ENCODE data around the gene GFRA1. TPM values are rescaled to one million over a fixed set of nuclear protein-coding genes. Genes with fewer than 3 reads are reported as not detected.

The GFRA1 gene
- total and polyA plus RNA-seq, 2 of the 8 experiments (the other 6 are each of a cell fraction or from before 2014, with no cell fraction given), result 1.1 to 2.0 TPM

DNA sequence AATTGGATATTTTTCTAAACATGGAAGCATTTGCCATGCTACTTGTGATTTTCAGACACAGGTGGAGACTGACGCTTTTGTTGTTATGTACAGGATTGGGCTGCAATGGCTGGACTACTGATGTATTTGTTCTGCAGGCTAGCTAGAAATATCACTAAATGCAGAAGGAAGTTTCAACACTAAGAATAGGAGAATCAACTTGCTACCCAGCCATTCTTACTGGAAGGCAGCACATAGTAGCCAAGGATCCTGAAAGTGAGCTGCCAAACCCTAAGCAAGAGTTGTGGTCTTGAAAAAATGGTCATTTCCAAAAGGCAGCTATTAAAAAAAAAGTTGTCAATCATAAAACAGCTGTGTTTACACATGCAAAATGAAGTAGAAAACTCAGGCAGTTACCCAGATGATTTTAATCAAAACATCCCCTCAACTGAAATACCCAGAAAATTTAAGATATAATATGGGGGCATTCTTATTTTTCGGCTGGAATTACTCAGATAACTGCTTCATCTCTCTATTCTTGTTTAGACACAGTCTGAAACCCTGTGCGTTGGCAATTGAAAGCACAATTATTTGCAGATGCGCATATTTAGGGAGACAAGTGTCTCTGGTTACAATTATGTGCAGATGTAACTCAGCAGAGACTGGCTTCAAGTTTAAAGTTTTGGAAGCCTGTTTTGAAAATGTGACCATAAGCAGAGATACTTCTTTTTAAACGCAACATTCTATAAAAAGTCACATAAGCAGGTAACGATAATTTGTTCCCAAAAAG, 31.2 kb downstream of the GFRA1 start:
- Histone ChIP-seq H4K8ac (ENCODE audit: extremely low read depth, insufficient read depth, low read length) (no peak overlapping the region), H3K4ac (replicated peaks; ENCODE audit: insufficient read length, low read depth, low read length) (no peak overlapping the region), H3K79me1 (ENCODE audit: low read depth, low read length) (no peaks in the 10 kb centered on the region), H3K23ac (ENCODE audit: insufficient read length) (no peak overlapping the region), H3K56ac (replicated peaks; ENCODE audit: insufficient read length, low read depth, low read length) (no peak overlapping the region), H3K18ac (ENCODE audit: extremely low read depth, low read length) (no peak overlapping the region), H2BK5ac (ENCODE audit: low read depth, low read length) (no peak overlapping the region), H3K36me3 (ENCODE audit: control insufficient read depth in 2 of 4, insufficient read depth in 4 of 4, low read length in 3 of 4) (no peaks in the 10 kb centered on the region), H2BK12ac (ENCODE audit: low read depth, low read length) (no peak overlapping the region), H2BK15ac (ENCODE audit: low read length) (no peak overlapping the region), H3K4me1 (replicated peaks in 1 of 4; ENCODE audit: control insufficient read depth in 3 of 4, insufficient read depth in 4 of 4, low read length in 3 of 4) (peaks cover 0 to 7% (median 0%) of the 10 kb centered on the region in 4 experiments; a peak in 2 of 7 replicates), H2BK120ac (replicated peaks; ENCODE audit: low read depth, low read length) (no peak overlapping the region), H3K4me2 (ENCODE audit: insufficient read depth in 1 of 2, low read depth in 2 of 2, low read length in 2 of 2) (no peak overlapping the region), H2AFZ (ENCODE audit: low read length) (no peak overlapping the region), H3K27me3 (replicated peaks in 1 of 4; ENCODE audit: control insufficient read depth in 3 of 4, extremely low read depth in 1 of 4, insufficient read depth in 3 of 4, low read length in 3 of 4) (no peaks in the 10 kb centered on the region), H3K23me2 (ENCODE audit: low read depth, low read length) (no peaks in the 10 kb centered on the region), H4K91ac (replicated peaks; ENCODE audit: insufficient read length, low read length) (no peak overlapping the region), H3K79me2 (ENCODE audit: control insufficient read depth in 1 of 2, insufficient read depth in 2 of 2, low read length in 2 of 2) (no peaks in the 10 kb centered on the region), H3K9me3 (ENCODE audit: insufficient read depth in 2 of 2, low read depth in 1 of 2, low read length in 1 of 2) (no peaks in the 10 kb centered on the region), H2AK5ac (ENCODE audit: low read depth, low read length) (no peak overlapping the region), H4K5ac (ENCODE audit: insufficient read length, low read depth, low read length) (no peak overlapping the region), H3K9ac (replicated peaks in 1 of 4; ENCODE audit: extremely low read depth in 1 of 4, low read depth in 3 of 4, low read length in 3 of 4) (no peak overlapping the region), H3K27ac (ENCODE audit: low read depth, low read length) (no peak overlapping the region), H2BK20ac (ENCODE audit: low read length) (no peak overlapping the region), H3K4me3 (ENCODE audit: extremely low read depth in 1 of 4, insufficient read depth in 2 of 4, low read depth in 3 of 4, low read length in 4 of 4) (no peak overlapping the region), H3K14ac (ENCODE audit: insufficient read length) (no peak overlapping the region), H4K20me1 (replicated peaks in 1 of 2; ENCODE audit: control insufficient read depth in 1 of 2, insufficient read depth in 2 of 2, low read length in 2 of 2) (no peaks in the 10 kb centered on the region)
- TF ChIP-seq SIN3A (conservative IDR thresholded peaks at IDR 0.05 in 1 of 2, IDR thresholded peaks at IDR 0.05 in 1 of 2; ENCODE audit: low read depth in 1 of 2, low read length in 2 of 2) (no peak), TAF7 (optimal IDR thresholded peaks at IDR 0.05; ENCODE audit: borderline replicate concordance, low read depth, low read length) (no peak), RXRA (IDR thresholded peaks at IDR 0.05; ENCODE audit: insufficient read depth, low read depth, low read length) (no peak), FOSL1 (IDR thresholded peaks at IDR 0.05; ENCODE audit: insufficient read depth, low read depth, low read length) (no peak), JUN (IDR thresholded peaks at IDR 0.05; ENCODE audit: low read depth, low read length) (no peak), USF2 (IDR thresholded peaks at IDR 0.05; ENCODE audit: low read length) (no peak)
- ChIA-PET POLR2A (ENCODE audit: partially characterized antibody) (interaction anchor here (1.0 kb wide), 1 partner anchor 8 kb away, joined by 3 read pairs; no protein-coding TSS in a partner anchor), CTCF (ENCODE audit: partially characterized antibody) (interaction anchor here (0.7 to 1.1 kb wide), 2 partner anchors 112 to 202 kb away, joined by 3 read pairs; no protein-coding TSS in a partner anchor)
- WGBS, 2 experiments (ENCODE audit: extremely low coverage in 1 of 2, insufficient coverage in 1 of 2, insufficient read length in 1 of 2, insufficient replicate concordance in 2 of 2, low coverage in 1 of 2, low lambda C conversion rate in 2 of 2, missing lambda C conversion rate in 1 of 2), result 88% methylated on average over 6 of the region's 6 CpGs; no CpG with 5 or more reads in 1 of the 2 experiments
- FAIRE-seq, result no peak
- no peak for DNase-seq (ENCODE audit: low read depth in 1 of 2, low spot score in 2 of 2)
